DND-41 (cell line): ENCODE results near the gene GAREM2.

Source experiments
- ATAC-seq: fragments of 200-7000 bp; cut with Tn5 transposase; 3 replicates; pipeline ENCODE4 v1.9.1; 2021; ENCODE audit warnings: low read depth; ENCODE audit not compliant: insufficient read depth
- DNase-seq: peaks from one replicate; pipeline ENCODE4 v3.0.0-alpha.2; 2020
- H2AFZ ChIP-seq: 2 replicates; pipeline ENCODE4 v1.6.0; 2012; ENCODE audit warnings: low read depth, low read length
- H3K27ac ChIP-seq: 2 replicates; pipeline ENCODE4 v1.5.1; 2012; ENCODE audit warnings: low read length, inconsistent platforms
- H3K27me3 ChIP-seq: fragments of 200-600 bp; sonication (generic); 2 replicates; pipeline ENCODE4 v1.6.0; 2012; ENCODE audit warnings: low read length, mild to moderate bottlenecking, inconsistent platforms; ENCODE audit not compliant: insufficient read depth, poor library complexity
- H3K36me3 ChIP-seq: 2 replicates; pipeline ENCODE4 v1.5.1; 2012; ENCODE audit warnings: low read length, inconsistent platforms; ENCODE audit not compliant: insufficient read depth
- H3K4me1 ChIP-seq: 2 replicates; pipeline ENCODE4 v1.5.1; 2012; ENCODE audit warnings: mild to moderate bottlenecking, low read length; ENCODE audit not compliant: insufficient read depth
- H3K4me2 ChIP-seq: 2 replicates; pipeline ENCODE4 v1.6.0; 2012; ENCODE audit warnings: mild to moderate bottlenecking, moderate library complexity, low read length, inconsistent platforms; ENCODE audit not compliant: insufficient read depth
- H3K4me3 ChIP-seq, 2 experiments: fragments of 200-600 bp in 1 of 2; shearing (Covaris generic) in 1 of 2; 2 replicates each; pipeline ENCODE4 v1.5.1; 2012 to 2016; ENCODE audit warnings: inconsistent platforms in 2 of 2, low read length in 2 of 2, mild to moderate bottlenecking in 2 of 2, low read depth in 1 of 2, moderate library complexity in 1 of 2
- H3K79me2 ChIP-seq: 2 replicates; pipeline ENCODE4 v1.6.0; 2012; ENCODE audit warnings: low read length, inconsistent platforms; ENCODE audit not compliant: insufficient read depth
- H3K9ac ChIP-seq: 2 replicates; pipeline ENCODE4 v1.6.0; 2012; ENCODE audit warnings: low read depth, mild to moderate bottlenecking, inconsistent platforms, low read length, moderate library complexity
- H3K9me3 ChIP-seq: 2 replicates; pipeline ENCODE4 v1.5.1; 2012; ENCODE audit warnings: low read length, moderate library complexity, mild to moderate bottlenecking, inconsistent platforms; ENCODE audit not compliant: insufficient read depth, severe bottlenecking
- H4K20me1 ChIP-seq: 2 replicates; pipeline ENCODE4 v1.6.0; 2012; ENCODE audit warnings: low read length; ENCODE audit not compliant: insufficient read depth
- CTCF ChIP-seq: IDR thresholded peaks from 2 replicates; pipeline ENCODE4 v1.5.1; 2012; ENCODE audit warnings: borderline replicate concordance, low read length, moderate library complexity, mild to moderate bottlenecking; ENCODE audit not compliant: poor library complexity, severe bottlenecking; ENCODE audit errors: extremely low read depth
- EZH2 ChIP-seq: IDR thresholded peaks from 3 replicates; pipeline ENCODE4 v1.6.1; 2012; ENCODE audit warnings: borderline replicate concordance, low read depth, mild to moderate bottlenecking, moderate library complexity, low read length, inconsistent platforms; ENCODE audit not compliant: severe bottlenecking

Gene GAREM2

DNA sequence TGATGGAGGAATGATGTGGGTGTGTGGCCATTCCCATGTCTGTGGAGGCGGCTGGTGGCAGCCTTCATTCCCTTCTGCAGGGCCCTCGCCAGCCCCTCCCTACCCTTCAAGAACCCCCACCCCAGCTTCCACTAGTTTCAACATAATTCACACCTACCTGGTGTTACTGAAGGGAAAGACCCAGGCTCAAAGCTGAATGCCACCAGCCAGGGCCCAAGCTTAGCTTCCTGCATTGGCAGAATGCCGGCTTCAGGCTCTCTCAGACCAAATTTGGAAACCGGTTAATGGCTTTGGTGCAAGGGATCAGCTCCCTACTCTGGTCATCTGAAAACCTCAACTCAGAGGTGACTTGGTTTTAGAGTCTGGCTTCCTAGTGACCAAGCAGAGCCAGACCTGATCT lies 16.9 kb downstream of the GAREM2 start:
- Histone ChIP-seq H2AFZ (no peak overlapping the region), H3K4me2 (no peak overlapping the region), H3K79me2 (no peaks in the 10 kb centered on the region), H3K9ac (no peak overlapping the region), H3K4me1 (no peaks in the 10 kb centered on the region), H4K20me1 (no peaks in the 10 kb centered on the region; the same call in 1 of the 2 replicates), H3K27me3 (no peaks in the 10 kb centered on the region), H3K36me3 (peaks cover 44% of the 10 kb centered on the region), H3K9me3 (no peaks in the 10 kb centered on the region), H3K4me3 (no peak overlapping the region), H3K27ac (no peak overlapping the region)
- DNase-seq (no peak), ATAC-seq (peak; percentile 36; the same call in 2 of the 3 replicates)
- TF ChIP-seq EZH2 (no peak), CTCF (no peak)

DNA sequence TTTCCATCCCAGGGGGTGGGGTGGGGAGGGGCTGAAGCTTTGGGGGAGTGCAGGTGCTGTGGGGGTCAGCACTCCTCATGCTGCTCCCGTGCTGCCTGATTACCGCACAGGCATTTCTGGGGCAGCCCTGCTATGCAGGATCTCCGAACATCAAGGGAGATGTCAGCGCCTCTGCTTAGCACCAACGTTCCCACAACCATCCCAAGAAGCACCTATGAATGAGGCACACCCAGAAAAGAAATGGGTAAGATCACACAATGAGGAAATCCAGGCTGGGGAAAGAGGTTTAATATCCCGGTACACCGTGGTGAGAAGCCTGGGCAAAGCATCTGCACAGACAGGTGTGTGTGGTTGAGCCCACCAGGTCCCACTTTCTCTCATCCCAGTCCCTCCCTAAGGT lies 17.5 kb downstream of the GAREM2 start:
- no peaks in the 10 kb centered on the region for H3K79me2 ChIP-seq
- no peaks in the 10 kb centered on the region for H3K27me3 ChIP-seq
- H3K4me2 ChIP-seq, result no peak overlapping the region
- no peaks in the 10 kb centered on the region; the same call in 1 of the 2 replicates for H4K20me1 ChIP-seq
- no peak overlapping the region for H2AFZ ChIP-seq
- 0 out of 3 replicates have a peak, but pooled peaks have one; percentile 5 for ATAC-seq
- no peak for DNase-seq
- no peak overlapping the region for H3K9ac ChIP-seq
- no peaks in the 10 kb centered on the region for H3K4me1 ChIP-seq
- H3K4me3 ChIP-seq, result no peak overlapping the region
- H3K27ac ChIP-seq, result no peak overlapping the region
- peaks cover 51% of the 10 kb centered on the region for H3K36me3 ChIP-seq
- TF ChIP-seq CTCF (no peak), EZH2 (no peak)
- H3K9me3 ChIP-seq, result no peaks in the 10 kb centered on the region

- no peak overlapping the region for H3K27ac ChIP-seq
- H3K4me2 ChIP-seq, result no peak overlapping the region
- no peak for DNase-seq
- no peaks in the 10 kb centered on the region; the same call in 1 of the 2 replicates for H4K20me1 ChIP-seq
- H3K4me3 ChIP-seq, result no peak overlapping the region
- H3K27me3 ChIP-seq, result no peaks in the 10 kb centered on the region
- TF ChIP-seq EZH2, result no peak
- no peak for TF ChIP-seq CTCF
- H3K9me3 ChIP-seq, result no peaks in the 10 kb centered on the region
- no peaks in the 10 kb centered on the region for H3K79me2 ChIP-seq
- no peak for ATAC-seq
- H3K9ac ChIP-seq, result no peak overlapping the region
- peaks cover 61% of the 10 kb centered on the region for H3K36me3 ChIP-seq
- no peaks in the 10 kb centered on the region for H3K4me1 ChIP-seq
- H2AFZ ChIP-seq, result no peak overlapping the region
Measured at GRCh38 chr2:26191316-26192159, 18.6 kb downstream of the GAREM2 start.
